ENCODE measurements around the gene STUB1. TPM values are rescaled to one million over a fixed set of nuclear protein-coding genes. Genes with fewer than 3 reads are reported as not detected.

The STUB1 gene
- total and polyA plus RNA-seq, 2 experiments from 2014 or later: 91.7 to 108 TPM

- peaks cover 10% of the 10 kb centered on the region for H3K27me3 ChIP-seq (ENCODE audit: insufficient read depth)
- no peak for TF ChIP-seq POLR2AphosphoS5 (IDR thresholded peaks at IDR 0.05; ENCODE audit: low read depth)
- TF ChIP-seq ZNF114 (CRISPR knock-in tag; IDR thresholded peaks at IDR 0.05): no peak
- TF ChIP-seq, protein P1, sequence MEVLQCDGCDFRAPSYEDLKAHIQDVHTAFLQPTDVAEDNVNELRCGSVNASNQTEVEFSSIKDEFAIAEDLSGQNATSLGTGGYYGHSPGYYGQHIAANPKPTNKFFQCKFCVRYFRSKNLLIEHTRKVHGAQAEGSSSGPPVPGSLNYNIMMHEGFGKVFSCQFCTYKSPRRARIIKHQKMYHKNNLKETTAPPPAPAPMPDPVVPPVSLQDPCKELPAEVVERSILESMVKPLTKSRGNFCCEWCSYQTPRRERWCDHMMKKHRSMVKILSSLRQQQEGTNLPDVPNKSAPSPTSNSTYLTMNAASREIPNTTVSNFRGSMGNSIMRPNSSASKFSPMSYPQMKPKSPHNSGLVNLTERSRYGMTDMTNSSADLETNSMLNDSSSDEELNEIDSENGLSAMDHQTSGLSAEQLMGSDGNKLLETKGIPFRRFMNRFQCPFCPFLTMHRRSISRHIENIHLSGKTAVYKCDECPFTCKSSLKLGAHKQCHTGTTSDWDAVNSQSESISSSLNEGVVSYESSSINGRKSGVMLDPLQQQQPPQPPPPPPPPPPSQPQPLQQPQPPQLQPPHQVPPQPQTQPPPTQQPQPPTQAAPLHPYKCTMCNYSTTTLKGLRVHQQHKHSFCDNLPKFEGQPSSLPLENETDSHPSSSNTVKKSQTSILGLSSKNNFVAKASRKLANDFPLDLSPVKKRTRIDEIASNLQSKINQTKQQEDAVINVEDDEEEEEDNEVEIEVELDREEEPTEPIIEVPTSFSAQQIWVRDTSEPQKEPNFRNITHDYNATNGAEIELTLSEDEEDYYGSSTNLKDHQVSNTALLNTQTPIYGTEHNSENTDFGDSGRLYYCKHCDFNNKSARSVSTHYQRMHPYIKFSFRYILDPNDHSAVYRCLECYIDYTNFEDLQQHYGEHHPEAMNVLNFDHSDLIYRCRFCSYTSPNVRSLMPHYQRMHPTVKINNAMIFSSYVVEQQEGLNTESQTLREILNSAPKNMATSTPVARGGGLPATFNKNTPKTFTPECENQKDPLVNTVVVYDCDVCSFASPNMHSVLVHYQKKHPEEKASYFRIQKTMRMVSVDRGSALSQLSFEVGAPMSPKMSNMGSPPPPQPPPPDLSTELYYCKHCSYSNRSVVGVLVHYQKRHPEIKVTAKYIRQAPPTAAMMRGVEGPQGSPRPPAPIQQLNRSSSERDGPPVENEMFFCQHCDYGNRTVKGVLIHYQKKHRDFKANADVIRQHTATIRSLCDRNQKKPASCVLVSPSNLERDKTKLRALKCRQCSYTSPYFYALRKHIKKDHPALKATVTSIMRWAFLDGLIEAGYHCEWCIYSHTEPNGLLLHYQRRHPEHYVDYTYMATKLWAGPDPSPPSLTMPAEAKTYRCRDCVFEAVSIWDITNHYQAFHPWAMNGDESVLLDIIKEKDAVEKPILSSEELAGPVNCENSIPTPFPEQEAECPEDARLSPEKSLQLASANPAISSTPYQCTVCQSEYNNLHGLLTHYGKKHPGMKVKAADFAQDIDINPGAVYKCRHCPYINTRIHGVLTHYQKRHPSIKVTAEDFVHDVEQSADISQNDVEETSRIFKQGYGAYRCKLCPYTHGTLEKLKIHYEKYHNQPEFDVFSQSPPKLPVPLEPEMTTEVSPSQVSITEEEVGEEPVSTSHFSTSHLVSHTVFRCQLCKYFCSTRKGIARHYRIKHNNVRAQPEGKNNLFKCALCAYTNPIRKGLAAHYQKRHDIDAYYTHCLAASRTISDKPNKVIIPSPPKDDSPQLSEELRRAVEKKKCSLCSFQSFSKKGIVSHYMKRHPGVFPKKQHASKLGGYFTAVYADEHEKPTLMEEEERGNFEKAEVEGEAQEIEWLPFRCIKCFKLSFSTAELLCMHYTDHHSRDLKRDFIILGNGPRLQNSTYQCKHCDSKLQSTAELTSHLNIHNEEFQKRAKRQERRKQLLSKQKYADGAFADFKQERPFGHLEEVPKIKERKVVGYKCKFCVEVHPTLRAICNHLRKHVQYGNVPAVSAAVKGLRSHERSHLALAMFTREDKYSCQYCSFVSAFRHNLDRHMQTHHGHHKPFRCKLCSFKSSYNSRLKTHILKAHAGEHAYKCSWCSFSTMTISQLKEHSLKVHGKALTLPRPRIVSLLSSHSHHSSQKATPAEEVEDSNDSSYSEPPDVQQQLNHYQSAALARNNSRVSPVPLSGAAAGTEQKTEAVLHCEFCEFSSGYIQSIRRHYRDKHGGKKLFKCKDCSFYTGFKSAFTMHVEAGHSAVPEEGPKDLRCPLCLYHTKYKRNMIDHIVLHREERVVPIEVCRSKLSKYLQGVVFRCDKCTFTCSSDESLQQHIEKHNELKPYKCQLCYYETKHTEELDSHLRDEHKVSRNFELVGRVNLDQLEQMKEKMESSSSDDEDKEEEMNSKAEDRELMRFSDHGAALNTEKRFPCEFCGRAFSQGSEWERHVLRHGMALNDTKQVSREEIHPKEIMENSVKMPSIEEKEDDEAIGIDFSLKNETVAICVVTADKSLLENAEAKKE (CRISPR knock-in tag; IDR thresholded peaks at IDR 0.05): no peak
- TF ChIP-seq CTCF (conservative IDR thresholded peaks at IDR 0.05; ENCODE audit: low read depth in 2 of 2): no peak
- TF ChIP-seq, protein P2, sequence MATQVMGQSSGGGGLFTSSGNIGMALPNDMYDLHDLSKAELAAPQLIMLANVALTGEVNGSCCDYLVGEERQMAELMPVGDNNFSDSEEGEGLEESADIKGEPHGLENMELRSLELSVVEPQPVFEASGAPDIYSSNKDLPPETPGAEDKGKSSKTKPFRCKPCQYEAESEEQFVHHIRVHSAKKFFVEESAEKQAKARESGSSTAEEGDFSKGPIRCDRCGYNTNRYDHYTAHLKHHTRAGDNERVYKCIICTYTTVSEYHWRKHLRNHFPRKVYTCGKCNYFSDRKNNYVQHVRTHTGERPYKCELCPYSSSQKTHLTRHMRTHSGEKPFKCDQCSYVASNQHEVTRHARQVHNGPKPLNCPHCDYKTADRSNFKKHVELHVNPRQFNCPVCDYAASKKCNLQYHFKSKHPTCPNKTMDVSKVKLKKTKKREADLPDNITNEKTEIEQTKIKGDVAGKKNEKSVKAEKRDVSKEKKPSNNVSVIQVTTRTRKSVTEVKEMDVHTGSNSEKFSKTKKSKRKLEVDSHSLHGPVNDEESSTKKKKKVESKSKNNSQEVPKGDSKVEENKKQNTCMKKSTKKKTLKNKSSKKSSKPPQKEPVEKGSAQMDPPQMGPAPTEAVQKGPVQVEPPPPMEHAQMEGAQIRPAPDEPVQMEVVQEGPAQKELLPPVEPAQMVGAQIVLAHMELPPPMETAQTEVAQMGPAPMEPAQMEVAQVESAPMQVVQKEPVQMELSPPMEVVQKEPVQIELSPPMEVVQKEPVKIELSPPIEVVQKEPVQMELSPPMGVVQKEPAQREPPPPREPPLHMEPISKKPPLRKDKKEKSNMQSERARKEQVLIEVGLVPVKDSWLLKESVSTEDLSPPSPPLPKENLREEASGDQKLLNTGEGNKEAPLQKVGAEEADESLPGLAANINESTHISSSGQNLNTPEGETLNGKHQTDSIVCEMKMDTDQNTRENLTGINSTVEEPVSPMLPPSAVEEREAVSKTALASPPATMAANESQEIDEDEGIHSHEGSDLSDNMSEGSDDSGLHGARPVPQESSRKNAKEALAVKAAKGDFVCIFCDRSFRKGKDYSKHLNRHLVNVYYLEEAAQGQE (IDR thresholded peaks at IDR 0.05; ENCODE audit: unreplicated experiment): no peak
- no peak for TF ChIP-seq NANOG (IDR thresholded peaks at IDR 0.05; ENCODE audit: borderline replicate concordance)
- no peak for TF ChIP-seq EZH2 (IDR thresholded peaks at IDR 0.05; ENCODE audit: low read depth, unreplicated experiment)
- H3K4me3 Mint-ChIP-seq: no peak overlapping the region
- H3K27ac ChIP-seq (ENCODE audit: low read depth): no peak overlapping the region
- peaks cover 16% of the 10 kb centered on the region for H3F3A ChIP-seq (replicated peaks; ENCODE audit: low read depth)
- H3K4me2 ChIP-seq: no peak overlapping the region
- peaks cover 8% of the 10 kb centered on the region; the same call in 1 of the 2 replicates for H4K20me1 ChIP-seq (replicated peaks; ENCODE audit: insufficient read depth)
- H3K27ac Mint-ChIP-seq: no peak overlapping the region
- no peak overlapping the region for H2AFZ ChIP-seq
- H3K4me1 ChIP-seq (ENCODE audit: insufficient read depth): peaks cover 5% of the 10 kb centered on the region; the same call in 1 of the 2 replicates
- no peak for ATAC-seq
- H3K9me3 Mint-ChIP-seq: no peaks in the 10 kb centered on the region; the same call in 1 of the 3 replicates
- no peaks in the 10 kb centered on the region for H3K9me2 ChIP-seq (ENCODE audit: insufficient read depth)
- no peaks in the 10 kb centered on the region; the same call in 1 of the 2 replicates for H3K79me2 ChIP-seq (replicated peaks; ENCODE audit: insufficient read depth)
- DNase-seq (ENCODE audit: low spot score): no peak
- H3K36me3 Mint-ChIP-seq (ENCODE audit: low read depth): peaks cover 26% of the 10 kb centered on the region
- peaks cover 21% of the 10 kb centered on the region for H3K27me3 Mint-ChIP-seq (ENCODE audit: insufficient read depth, low read depth, poor library complexity)
- no peaks in the 10 kb centered on the region; the same call in 1 of the 2 replicates for H3K36me3 ChIP-seq (ENCODE audit: insufficient read depth)
- no peak overlapping the region for H3K4me3 ChIP-seq
- H3K4me1 Mint-ChIP-seq: peaks cover 8% of the 10 kb centered on the region
Measured at GRCh38 chr16:686459-687260, 6.5 kb downstream of the STUB1 start.

Data from GM23338 (cell line).